Peyer's patch (tissue), 4 donors: Measurements from ENCODE around the gene SRPRB. TPM values are rescaled to one million over a fixed set of nuclear protein-coding genes. Genes with fewer than 3 reads are reported as not detected.

Experiments used
- DNase-seq, 3 donors: peaks; one replicate each; pipeline ENCODE4 v3.0.0-alpha.2; 2017 to 2019
- H3K27ac ChIP-seq, 4 donors: fragments of 200-600 bp; sonication (generic); one replicate each; pipeline ENCODE4 v1.5.1; 2016 to 2019
- H3K27me3 ChIP-seq, 2 donors: fragments of 200-600 bp; sonication (generic); one replicate each; pipeline ENCODE4 v1.5.1; 2019
- H3K36me3 ChIP-seq, 3 donors: fragments of 200-600 bp; sonication (generic); one replicate each; pipeline ENCODE4 v1.5.1; 2016 to 2019
- H3K4me1 ChIP-seq, 4 donors: fragments of 200-600 bp; sonication (generic); one replicate each; pipeline ENCODE4 v1.5.1; 2016 to 2019
- H3K4me3 ChIP-seq, 4 donors: fragments of 200-600 bp; sonication (generic); 1 replicate in 3 of 4; 2 replicates in 1 of 4; pipeline ENCODE4 v1.5.1; 2016 to 2019; ENCODE audit warnings: mild to moderate bottlenecking in 1 of 4
- H3K9me3 ChIP-seq, 4 donors: fragments of 200-600 bp; sonication (generic); one replicate each; pipeline ENCODE4 v1.5.1; 2016 to 2019; ENCODE audit warnings: mild to moderate bottlenecking in 1 of 4
- POLR2A ChIP-seq, 2 donors: fragments of 450-650 bp; IDR thresholded peaks; one replicate each; pipeline ENCODE4 v1.5.1; 2017; ENCODE audit warnings: antibody characterized with exemption in 2 of 2, mild to moderate bottlenecking in 2 of 2, moderate library complexity in 2 of 2
- total RNA-seq, 4 donors: library from RNA; depleted of rRNA; stranded (reverse); fragments of >200 nt; gene quantifications; one replicate each; pipeline ENCODE4 v1.1.0, GENCODE V29; 2016
- TF ChIP-seq, protein P1 (sequence below), 6 experiments: fragments of 450-650 bp in 4 of 6; fragments of 200-600 bp in 2 of 6; sonication (generic) in 1 of 6; IDR thresholded peaks; one replicate each; pipeline ENCODE4 v1.5.1; 2017 to 2019; ENCODE audit warnings: antibody characterized with exemption in 6 of 6, mild to moderate bottlenecking in 3 of 6, moderate library complexity in 1 of 6

Gene SRPRB
- total RNA-seq, 4 donors from 2014 or later = 5.0 to 15.6 (median 10.1) TPM

DNA sequence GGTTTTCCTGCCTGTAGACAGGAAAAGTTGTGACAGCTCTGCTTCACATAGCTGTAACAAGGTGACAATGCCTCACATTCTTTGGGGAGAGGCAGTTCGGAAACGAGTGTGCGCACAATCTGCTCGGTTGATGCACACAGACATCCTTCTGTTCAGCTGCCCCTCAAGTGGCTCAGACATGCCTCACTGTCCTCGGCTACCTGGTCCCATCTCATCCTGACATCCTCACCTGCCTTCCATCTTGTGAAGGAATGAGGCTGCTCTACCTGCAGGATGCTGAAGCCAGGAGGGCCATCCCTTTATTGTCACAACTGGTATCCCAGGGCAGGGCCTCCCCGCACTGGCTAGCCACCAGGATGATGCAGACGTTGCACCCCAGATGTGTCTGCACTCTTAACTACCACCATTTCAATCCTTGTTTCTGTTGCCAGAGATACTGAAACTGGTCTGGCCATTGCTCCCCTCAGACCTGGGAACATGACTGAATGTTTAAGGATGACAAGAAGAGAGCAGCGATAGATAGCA lies 19.4 kb downstream of the SRPRB start:
- Histone ChIP-seq H3K9me3 (no peaks in the 10 kb centered on the region), H3K4me1 (no peaks in the 10 kb centered on the region), H3K27ac (no peak overlapping the region), H3K4me3 (no peak overlapping the region), H3K27me3 (no peaks in the 10 kb centered on the region), H3K36me3 (peaks cover 0 to 34% (median 0%) of the 10 kb centered on the region in 3 donors)
- no peak for TF ChIP-seq POLR2A (IDR thresholded peaks at IDR 0.05)
- TF ChIP-seq, protein P1, sequence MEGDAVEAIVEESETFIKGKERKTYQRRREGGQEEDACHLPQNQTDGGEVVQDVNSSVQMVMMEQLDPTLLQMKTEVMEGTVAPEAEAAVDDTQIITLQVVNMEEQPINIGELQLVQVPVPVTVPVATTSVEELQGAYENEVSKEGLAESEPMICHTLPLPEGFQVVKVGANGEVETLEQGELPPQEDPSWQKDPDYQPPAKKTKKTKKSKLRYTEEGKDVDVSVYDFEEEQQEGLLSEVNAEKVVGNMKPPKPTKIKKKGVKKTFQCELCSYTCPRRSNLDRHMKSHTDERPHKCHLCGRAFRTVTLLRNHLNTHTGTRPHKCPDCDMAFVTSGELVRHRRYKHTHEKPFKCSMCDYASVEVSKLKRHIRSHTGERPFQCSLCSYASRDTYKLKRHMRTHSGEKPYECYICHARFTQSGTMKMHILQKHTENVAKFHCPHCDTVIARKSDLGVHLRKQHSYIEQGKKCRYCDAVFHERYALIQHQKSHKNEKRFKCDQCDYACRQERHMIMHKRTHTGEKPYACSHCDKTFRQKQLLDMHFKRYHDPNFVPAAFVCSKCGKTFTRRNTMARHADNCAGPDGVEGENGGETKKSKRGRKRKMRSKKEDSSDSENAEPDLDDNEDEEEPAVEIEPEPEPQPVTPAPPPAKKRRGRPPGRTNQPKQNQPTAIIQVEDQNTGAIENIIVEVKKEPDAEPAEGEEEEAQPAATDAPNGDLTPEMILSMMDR (IDR thresholded peaks at IDR 0.05) = no peak
- no peak for DNase-seq

DNA sequence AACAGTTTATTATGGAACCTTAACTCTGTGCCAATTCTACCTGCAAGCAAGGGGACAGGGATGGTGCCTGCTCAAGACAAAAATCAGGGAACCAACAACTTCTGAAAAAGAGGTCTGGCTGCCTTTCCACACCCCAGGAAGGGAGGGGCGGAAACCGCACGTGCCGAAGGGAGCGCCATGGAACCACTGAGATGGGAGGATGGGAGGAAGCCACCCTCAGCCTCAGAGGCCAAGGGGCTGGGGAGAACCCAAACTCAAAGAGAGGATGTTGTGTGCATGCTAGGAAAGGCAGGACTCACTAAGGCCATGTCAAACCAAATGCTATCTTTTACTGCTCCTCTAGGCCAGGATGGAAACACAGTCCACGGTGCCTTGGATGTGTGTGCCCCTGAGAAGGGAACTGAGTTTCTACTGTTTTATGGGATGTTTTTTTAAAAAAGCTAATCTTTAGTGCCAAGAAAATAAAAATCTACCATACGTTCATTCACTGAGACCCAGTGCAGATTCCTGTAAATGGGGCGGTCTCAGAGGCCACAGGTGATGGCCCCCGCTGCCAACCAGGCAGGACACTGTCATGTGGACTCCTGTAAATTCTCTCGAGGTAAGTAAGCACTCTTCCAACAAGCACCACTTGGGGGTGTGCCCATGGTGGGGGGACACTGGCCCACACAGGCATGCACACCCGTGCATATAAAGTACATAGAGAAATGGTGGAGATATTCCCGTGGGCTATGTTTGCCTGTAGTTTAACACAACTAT lies 20.5 kb downstream of the SRPRB start:
- Histone ChIP-seq H3K27me3 (no peaks in the 10 kb centered on the region), H3K27ac (no peak overlapping the region), H3K4me3 (no peak overlapping the region), H3K36me3 (peaks cover 0 to 23% (median 0%) of the 10 kb centered on the region in 3 donors), H3K4me1 (no peaks in the 10 kb centered on the region), H3K9me3 (no peaks in the 10 kb centered on the region)
- TF ChIP-seq, protein P1 (IDR thresholded peaks at IDR 0.05) = no peak
- TF ChIP-seq POLR2A (IDR thresholded peaks at IDR 0.05) = no peak
- no peak for DNase-seq

DNA sequence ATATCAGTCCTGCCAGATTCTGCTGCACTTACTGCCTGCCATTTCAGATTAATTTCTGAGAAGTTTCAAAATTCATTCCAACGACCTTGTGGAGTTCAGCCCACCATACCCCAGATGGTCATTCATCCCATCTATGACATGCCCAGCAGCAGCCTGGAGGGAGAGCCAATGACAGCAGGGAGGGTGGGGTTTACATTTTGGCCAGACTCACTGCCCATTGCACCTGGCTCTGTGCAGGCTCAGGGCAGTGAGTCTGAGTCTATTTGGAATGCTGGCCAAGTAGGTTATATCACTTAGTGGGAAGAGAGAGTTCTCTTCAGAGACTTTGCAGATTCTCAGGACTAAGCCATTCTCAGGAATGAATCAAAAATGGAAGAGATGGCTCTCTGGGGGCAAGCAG lies 21.5 kb downstream of the SRPRB start:
- TF ChIP-seq, protein P1 (IDR thresholded peaks at IDR 0.05) = no peak
- TF ChIP-seq POLR2A (IDR thresholded peaks at IDR 0.05) = no peak
- H3K9me3 ChIP-seq = no peaks in the 10 kb centered on the region
- no peaks in the 10 kb centered on the region for H3K4me1 ChIP-seq
- no peaks in the 10 kb centered on the region for H3K27me3 ChIP-seq
- no peak overlapping the region for H3K27ac ChIP-seq
- H3K4me3 ChIP-seq = no peak overlapping the region
- no peak for DNase-seq
- peaks cover 0 to 13% (median 0%) of the 10 kb centered on the region in 3 donors for H3K36me3 ChIP-seq

DNA sequence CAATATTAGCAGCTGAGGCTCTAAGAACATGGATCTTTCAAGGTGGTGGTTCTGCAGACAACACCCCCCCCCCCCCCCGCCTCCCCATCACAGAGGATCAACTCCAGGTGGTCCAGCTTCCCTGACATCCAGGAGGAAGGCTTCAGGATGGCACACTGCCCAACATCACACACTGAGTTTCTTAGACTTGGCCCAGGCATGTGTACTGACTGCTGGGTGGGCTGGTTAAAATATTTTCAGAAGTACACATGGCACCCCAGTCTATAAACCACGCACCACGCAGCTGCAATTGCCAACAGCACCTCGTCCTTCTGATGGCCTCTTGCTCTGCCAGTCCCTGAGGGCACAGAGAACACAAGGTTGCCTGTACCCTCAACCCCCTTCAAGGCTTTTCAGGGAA lies 22.1 kb downstream of the SRPRB start:
- Histone ChIP-seq H3K27ac (no peak overlapping the region), H3K4me1 (no peaks in the 10 kb centered on the region), H3K4me3 (no peak overlapping the region), H3K36me3 (peaks cover 0 to 9% (median 0%) of the 10 kb centered on the region in 3 donors), H3K27me3 (no peaks in the 10 kb centered on the region), H3K9me3 (no peaks in the 10 kb centered on the region)
- no peak for TF ChIP-seq POLR2A (IDR thresholded peaks at IDR 0.05)
- TF ChIP-seq, protein P1 (IDR thresholded peaks at IDR 0.05) = no peak
- DNase-seq = no peak

DNA sequence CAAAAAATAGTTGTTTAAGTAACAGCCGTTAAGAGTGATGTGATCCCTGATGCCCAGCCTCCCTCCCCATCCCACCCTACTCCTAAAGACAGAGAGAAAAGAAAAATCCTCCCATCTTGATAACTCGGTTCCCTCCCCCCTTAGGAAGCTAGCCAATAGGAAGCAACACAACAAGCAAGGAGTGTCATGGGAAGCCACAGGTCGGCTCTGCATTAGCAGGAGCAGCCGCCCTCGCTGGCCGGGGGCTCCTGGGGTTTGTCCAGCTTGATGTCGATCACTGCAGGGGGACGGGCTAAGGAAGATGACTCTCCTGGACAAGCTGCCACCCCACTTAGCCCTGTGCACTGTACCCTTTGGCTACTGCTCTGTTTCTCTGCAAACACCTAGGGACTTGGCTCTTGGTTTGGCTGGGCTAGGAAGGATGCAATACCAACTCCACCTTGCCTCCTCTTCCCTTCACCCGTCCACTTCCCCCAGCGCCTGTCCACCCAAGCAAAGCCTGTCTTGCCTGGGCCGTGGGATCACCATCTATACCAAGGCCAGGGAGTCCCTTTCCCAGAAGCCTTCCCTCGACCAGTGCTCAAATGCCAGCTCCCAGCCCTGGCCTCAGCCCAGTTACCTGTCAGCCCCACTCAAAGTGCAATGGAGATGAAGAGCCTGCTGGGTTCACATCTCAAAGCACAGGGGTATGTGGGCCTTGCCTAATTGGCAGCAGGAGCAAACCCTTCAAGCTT lies 23.1 kb downstream of the SRPRB start:
- no peaks in the 10 kb centered on the region for H3K4me1 ChIP-seq
- no peaks in the 10 kb centered on the region for H3K9me3 ChIP-seq
- no peak overlapping the region for H3K27ac ChIP-seq
- no peaks in the 10 kb centered on the region for H3K27me3 ChIP-seq
- TF ChIP-seq, protein P1 (IDR thresholded peaks at IDR 0.05) = no peak
- no peak for TF ChIP-seq POLR2A (IDR thresholded peaks at IDR 0.05)
- peak in 1 of 3 donors; percentile 40 for DNase-seq
- H3K36me3 ChIP-seq = no peaks in the 10 kb centered on the region
- H3K4me3 ChIP-seq = no peak overlapping the region
